Hematopoietic multipotent progenitor cell (in vitro differentiated cells): ENCODE results near the gene TUFT1. TPM values are rescaled to one million over a fixed set of nuclear protein-coding genes. Genes with fewer than 3 reads are reported as not detected.
A peak's percentile ranks its signal among the peaks of the same experiment; 100 is the strongest.
"Not testable (repeated sequence)": the region's sequence is repeated elsewhere in the genome, so short reads cannot be mapped to it uniquely, and the experiment has no call there.

ENCODE experiments used
- DNase-seq, 3 donors: peaks; one replicate each; pipeline ENCODE4 v3.0.0-alpha.2; 2011 to 2015; ENCODE audit warnings: low read depth in 2 of 3, low spot score in 2 of 3
- total RNA-seq: library from RNA; depleted of rRNA; stranded (reverse); fragments of >200 nt; gene quantifications from one replicate; pipeline ENCODE4 v1.2.3, GENCODE V29; 2012

Gene TUFT1
- total RNA-seq, 1 donor = 2.7 TPM

DNA sequence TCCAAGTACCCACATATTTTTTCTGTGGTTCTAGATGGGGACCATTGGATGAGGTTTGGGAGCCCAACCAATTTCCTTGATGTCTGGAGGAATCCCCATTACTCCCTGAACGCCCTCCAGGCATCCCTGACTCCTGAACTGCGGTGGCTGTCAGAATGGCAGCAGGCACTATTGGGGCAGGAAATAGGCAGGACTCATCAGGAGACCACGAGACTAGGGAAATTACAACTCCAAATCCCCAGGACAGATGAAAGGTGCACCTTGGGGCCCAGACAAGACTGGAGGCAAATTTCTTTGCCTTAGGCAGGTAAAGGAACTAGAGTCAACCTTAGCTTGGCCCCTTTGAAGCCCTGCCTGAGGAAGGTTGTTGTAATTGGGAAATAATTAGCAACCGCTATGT, 27.8 kb upstream of the TUFT1 start:
- DNase-seq = no peak

DNA sequence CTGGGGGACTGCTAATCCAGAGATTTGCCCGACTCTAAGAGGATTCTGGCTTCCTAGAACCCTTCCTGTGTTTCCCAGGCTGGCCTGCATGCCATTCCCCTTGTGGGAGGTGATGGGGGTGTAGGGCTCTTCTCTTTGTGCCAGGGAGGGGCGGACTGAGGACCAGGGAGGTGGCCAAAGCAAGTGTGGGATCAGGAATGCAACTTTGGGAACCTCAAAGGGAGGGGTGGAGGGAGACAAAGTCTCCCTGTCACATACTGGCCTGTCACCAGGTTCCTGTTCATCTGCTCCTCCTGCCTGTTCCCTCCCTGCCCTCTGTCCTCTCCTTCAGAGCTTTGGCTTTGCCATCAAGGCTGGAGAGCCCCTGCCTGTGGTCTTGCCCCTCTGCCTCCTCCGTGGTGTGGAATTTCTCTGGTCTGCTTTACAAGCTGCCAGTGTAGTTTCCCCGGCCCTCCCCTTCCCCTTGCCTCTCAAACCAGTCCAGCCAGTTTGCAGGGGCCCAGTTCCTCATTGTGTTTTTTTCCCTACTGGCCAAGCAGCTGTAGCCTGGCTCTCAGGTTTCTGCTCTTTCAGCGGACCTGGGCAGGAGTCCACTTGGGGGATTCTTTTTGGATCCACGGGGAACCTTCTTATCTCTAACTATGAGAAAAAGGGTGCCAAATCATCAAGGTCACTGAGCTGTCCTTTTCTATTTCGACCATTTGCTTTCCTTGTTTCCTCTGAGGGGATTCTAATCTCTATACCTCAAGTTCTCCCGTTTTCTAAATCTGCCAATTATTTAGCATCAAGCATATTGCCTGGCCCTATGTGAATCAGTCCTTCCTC, 27.1 kb upstream of the TUFT1 start:
- no peak for DNase-seq

DNA sequence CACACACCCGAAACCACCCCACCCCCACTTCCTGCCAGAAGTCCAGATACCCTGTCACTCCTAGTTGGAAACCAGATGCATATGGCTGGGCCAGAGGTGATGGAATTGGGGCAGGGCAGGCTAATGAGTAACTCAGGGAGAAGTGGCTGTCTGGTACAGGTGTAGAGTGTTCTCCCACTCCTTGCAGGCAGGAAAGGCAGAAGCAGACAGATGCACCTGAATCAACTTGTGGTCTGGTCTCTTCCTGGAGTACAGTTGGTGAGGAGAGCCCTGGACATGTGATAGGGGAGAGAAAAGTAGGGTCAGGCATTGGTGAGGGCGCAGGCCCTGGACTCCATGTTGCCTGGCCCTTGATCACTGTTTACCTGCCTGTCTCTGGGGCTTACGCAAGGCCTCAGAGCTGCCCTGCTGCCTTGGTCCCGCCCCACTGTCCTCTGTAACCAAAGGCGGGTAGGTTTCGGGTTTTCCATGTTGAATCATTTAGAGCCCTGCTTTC, 26.4 kb upstream of the TUFT1 start:
- peak in 1 of 3 donors; percentile 13 for DNase-seq

DNA sequence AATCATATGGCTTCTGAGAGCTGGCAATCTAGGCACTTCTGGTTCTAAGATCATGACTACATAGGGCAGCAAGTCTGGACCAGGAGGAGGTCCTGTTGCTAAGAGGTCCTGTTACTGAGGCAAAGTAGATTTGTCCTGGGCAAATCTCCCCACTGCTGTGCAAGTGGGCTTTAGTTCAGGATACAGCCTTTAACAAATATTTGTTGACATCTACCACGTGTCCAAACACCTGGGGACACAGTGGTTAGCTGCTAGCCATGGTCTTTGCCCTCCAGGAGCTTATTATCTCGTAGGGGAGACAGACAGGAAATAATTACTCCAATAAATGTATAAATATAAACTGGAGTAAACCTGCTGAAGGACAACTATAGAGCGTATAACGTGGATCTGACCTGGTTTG, 25.7 kb upstream of the TUFT1 start:
- no peak for DNase-seq

DNA sequence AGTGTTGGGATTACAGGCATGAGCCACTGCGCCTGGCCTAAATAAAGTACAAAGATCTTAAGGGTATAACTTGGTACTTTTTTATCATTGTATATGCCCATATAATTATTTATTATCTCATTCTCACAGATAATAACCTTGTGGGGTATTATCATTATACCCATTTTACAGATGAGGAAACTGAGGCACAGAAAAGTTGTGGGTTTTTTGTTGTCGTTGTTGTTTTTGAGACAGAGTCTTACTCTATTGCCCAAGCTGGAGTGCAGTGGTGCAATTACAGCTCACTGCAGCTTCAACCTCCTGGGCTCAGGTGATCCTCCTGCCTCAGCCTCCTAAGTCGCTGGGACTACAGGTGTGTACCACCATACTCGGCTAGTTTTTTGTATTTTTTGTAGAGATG, 24.8 kb upstream of the TUFT1 start:
- no peak for DNase-seq

DNA sequence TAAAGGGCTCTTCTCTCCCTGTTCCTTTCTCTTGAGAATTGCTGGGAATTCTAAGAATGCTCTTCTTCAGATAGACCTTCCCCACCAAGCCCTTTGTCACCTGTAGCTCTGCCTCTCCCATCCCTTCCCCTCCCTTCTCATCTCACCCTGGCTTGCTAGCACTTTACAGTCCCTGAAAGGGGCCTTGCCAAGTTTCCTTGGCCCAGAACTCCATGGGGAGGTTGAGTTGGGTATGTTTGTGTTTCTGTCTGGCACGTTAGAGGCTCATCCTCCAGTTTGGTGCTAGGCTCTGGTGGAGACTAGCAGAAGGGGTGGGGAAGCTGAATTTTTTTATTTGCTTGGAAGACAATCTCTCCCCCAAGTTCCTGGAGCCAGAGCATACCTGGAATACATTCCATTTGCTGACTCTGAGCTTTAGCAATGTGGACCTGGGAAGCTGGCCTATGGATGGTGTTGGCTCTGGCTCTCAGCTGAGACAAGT, 24.0 kb upstream of the TUFT1 start:
- DNase-seq = no peak

DNA sequence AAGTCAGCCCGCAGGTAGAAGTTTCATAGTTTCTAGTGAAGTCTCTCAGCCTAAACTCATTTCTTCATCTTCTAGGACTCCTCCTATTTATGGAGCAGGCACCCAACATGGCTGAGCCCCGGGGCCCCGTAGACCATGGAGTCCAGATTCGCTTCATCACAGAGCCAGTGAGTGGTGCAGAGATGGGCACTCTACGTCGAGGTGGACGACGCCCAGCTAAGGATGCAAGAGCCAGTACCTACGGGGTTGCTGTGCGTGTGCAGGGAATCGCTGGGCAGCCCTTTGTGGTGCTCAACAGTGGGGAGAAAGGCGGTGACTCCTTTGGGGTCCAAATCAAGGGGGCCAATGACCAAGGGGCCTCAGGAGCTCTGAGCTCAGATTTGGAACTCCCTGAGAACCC, 21.7 kb upstream of the TUFT1 start:
- no peak for DNase-seq

DNA sequence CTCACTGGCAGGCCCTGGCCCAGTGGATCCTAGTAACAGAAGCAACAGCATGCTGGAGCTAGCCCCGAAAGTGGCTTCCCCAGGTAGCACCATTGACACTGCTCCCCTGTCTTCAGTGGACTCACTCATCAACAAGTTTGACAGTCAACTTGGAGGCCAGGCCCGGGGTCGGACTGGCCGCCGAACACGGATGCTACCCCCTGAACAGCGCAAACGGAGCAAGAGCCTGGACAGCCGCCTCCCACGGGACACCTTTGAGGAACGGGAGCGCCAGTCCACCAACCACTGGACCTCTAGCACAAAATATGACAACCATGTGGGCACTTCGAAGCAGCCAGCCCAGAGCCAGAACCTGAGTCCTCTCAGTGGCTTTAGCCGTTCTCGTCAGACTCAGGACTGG, 21.2 kb upstream of the TUFT1 start:
- DNase-seq = no peak

DNA sequence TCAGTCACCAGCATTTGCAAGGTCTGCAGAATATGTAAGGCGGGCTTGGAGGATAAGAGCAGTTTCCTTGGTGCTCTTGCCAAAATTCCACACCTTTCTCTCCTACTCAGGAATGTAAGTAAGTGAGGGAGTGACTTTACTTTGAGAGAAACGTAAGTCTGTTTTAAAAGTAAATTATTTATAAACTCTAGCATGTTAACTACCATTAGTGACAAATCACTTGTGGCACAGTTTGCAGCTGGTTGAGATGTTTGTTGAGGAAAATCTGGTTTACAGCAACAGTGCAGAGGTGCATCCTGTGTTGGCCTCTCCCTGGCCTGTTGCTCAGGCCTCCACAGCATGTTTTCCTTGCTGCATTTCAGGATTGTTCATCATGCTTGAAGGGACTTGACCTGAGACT, 20.4 kb upstream of the TUFT1 start:
- DNase-seq = no peak

DNA sequence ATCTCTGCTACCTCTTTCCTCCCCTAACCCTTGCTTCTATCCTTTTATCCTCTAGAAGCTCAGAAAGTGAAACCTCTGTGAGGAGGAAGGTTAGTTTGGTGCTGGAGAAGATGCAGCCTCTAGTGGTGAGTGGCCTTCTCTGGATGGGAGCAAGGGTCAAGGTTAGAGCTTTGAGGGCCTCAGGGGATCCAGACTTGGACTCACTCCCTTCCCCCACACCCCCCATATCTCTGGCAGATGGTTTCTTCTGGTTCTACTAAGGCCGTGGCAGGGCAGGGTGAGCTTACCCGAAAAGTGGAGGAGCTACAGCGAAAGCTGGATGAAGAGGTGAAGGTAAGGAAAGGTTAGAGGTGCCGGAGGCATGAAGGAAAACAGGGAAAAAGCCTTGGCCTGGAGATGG, 19.8 kb upstream of the TUFT1 start:
- DNase-seq = no peak

DNA sequence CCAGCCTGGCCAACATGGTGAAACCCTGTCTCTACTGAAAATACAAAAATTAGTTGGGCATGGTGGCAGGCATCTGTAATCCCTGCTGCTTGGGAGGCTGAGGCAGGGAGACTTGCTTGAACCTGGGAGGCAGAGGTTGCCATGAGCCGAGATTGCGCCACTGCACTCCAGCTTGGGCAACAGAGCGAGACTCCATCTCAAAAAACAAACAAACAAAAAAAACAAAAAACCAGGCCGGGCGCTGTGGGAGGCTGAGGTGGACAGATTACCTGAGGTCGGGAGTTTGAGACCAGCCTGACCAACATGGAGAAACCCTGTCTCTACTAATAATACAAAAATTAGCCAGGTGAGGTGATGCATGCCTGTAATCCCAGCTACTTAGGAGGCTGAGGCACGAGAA, 17.7 kb upstream of the TUFT1 start:
- DNase-seq = not testable (repeated sequence)

DNA sequence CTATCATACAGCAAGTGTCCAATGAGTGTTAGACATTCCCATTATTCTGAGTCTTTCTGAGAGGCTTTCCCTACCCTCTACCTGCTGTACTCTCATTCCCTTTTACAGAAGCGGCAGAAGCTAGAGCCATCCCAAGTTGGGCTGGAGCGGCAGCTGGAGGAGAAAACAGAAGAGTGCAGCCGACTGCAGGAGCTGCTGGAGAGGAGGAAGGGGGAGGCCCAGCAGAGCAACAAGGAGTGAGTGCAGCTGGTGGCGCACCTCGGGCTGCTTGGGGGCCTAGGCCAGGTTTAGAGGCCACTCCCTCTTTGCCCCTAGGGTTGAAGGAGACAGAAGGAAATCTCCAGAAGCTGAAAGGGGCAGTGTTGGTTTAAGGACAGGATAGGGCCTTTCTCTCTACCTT, 16.8 kb upstream of the TUFT1 start:
- DNase-seq = no peak

DNA sequence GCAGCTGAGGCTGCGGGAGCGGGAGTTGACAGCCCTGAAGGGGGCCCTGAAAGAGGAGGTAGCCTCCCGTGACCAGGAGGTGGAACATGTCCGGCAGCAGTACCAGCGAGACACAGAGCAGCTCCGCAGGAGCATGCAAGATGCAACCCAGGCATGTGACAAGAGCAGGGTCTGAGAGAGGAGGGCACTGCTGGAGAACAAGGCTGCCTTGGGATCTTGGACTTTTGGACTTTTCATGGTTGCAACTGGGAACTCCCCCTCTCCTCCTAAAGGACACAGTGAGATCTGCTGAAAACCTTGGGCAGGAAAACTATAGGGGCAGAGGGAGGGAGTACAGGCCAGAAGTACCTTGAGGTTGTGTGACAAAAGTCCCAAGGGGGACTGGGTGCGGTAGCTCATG, 15.4 kb upstream of the TUFT1 start:
- no peak for DNase-seq

DNA sequence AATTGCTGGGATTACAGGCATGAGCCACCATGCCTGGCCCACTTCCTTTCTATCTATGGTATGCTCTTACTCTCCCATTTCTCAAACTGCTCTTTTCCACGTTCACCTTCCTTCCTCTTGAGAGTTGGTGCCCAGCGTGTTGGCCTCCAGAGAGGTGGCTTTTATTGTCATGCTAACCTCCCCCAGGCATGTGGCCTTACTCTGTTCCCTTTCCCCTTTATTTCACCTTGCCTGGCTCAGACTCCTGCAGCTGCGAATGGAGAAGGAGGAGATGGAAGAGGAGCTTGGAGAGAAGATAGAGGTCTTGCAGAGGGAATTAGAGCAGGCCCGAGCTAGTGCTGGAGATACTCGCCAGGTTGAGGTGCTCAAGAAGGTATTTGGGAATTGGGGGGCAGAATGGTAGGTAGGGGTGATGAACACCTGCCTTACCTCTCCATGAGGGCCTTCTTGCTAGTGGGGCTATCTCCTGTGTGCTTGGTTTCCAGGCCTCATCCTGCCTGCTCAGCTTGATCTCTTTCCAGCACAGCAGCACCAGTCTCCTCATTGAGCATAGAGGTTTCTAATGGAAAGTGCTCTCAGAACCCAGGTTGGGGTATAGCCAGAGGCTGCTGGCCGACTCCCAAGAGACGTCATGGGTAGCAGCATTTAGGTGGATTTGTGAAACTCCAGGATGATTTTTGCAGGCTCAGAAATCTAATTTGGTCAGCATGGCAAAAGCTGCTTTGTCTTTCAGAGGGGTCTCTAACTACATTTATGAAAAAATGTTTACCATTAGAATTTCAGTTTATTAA, 13.2 kb upstream of the TUFT1 start:
- no peak for DNase-seq

DNA sequence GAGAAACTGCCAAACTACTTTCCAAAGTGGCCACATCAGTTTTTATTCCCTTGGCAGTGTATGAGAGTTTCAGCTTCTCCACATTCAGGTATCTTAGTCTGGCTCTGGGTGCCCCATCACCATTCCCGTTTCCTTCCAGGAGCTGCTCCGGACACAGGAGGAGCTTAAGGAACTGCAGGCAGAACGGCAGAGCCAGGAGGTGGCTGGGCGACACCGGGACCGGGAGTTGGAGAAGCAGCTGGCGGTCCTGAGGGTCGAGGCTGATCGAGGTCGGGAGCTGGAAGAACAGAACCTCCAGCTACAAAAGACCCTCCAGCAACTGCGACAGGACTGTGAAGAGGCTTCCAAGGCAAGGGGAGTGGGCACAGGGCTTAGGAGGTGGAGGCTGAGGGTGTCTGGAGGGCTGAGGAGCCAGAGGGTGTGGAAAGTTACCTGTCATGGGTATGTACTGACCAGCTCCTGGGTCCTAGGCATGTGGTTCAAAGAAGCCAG, 10.9 kb upstream of the TUFT1 start:
- DNase-seq = no peak

DNA sequence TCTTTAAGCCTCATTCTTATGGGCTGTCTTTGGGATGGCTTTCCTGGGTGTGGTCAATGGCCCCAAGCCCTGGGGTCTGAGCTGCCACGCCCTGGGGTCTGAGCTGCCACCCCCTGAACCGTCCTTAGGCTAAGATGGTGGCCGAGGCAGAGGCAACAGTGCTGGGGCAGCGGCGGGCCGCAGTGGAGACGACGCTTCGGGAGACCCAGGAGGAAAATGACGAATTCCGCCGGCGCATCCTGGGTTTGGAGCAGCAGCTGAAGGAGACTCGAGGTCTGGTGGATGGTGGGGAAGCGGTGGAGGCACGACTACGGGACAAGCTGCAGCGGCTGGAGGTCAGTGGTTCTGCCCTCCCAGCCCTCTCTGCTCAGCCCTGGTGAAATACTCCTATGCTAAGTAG, 10.3 kb upstream of the TUFT1 start:
- no peak for DNase-seq

DNA sequence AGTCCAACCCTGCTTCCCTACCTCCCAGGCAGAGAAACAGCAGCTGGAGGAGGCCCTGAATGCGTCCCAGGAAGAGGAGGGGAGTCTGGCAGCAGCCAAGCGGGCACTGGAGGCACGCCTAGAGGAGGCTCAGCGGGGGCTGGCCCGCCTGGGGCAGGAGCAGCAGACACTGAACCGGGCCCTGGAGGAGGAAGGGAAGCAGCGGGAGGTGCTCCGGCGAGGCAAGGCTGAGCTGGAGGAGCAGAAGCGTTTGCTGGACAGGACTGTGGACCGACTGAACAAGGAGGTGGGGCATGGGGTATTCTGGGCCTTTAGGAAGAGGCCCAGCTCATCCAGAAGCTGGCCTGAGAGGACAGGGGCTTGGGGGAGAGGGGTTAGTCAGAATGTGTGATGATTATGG, 9.6 kb upstream of the TUFT1 start:
- no peak for DNase-seq

DNA sequence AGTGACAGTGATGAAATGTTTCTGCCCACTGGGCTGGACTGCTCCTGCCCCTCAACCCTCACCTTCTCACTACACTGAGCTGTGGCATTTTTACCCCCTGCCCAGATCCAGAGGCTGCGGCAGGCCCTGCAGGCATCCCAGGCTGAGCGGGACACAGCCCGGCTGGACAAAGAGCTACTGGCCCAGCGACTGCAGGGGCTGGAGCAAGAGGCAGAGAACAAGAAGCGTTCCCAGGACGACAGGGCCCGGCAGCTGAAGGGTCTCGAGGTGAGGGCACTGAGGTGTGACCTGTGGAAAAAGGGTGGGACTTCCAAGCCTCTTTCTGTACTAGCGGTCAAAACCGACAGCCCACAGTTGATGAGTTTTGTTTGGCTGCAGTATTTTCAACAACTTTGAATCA, 6.2 kb upstream of the TUFT1 start:
- DNase-seq = no peak

DNA sequence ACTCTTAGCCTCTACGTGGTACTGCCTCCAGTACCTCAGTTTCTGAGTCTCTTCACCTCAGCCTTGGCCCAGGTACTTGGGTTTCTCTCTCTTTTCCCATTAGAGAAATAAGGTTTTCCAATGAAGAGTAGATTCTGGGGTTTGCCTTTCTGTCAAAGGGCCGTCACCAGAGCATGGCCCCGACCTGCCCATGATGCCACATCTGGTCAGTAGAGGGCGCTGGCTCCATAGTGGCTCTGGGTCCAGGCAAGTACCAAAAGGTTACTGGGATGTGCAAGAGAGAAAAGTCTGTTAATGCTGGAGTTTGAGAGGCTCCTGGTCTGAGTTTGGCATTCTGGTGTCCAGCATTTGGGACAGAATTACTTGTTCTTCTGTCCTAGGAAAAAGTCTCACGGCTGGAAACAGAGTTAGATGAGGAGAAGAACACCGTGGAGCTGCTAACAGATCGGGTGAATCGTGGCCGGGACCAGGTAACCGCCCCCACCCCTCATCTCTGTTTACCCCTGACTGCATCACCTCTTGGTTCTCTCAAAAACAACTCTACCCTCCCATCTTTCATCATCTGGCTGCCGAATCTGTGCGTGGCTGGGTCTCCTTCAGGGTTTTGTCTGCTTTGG, 5.3 kb upstream of the TUFT1 start:
- peak; percentile 55 to 81 (median 62) for DNase-seq

DNA sequence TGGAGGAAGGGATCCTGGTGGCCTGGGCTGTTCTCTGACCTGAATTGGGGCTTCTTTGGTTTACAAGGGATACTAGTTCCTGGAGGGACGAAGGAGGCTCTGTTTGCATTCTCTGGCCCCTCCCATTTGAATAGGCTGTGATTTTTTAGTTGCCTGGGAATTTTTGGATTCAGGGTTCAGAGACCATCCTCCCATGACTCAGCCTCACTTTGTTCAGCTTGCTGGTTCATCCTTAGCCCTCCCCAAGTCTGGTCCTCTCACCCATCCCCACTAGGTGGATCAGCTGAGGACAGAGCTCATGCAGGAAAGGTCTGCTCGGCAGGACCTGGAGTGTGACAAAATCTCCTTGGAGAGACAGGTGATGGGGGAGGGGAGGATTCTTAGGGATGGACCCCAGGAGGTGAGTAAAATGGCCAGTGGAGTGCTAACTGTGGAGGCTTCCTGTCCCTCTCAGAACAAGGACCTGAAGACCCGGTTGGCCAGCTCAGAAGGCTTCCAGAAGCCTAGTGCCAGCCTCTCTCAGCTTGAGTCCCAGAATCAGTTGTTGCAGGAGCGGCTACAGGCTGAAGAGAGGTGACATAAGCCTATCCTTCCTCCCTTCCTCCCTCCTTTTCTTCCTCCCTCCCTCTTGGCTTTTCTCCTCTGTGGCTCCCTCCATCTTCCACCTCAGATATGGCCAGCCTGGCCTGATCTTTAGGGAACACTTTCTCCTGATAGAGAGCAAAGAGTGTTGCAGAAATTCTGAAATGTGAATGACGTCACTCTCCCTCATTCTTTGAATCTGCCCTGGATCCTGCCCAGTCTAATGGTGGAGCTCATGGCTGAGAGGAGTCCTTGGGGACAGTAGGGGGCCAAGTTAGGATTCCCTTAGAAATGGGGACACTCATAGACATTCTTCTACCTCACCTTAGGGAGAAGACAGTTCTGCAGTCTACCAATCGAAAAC, 4.5 kb upstream of the TUFT1 start:
- DNase-seq = no peak
